Activated CD4-positive, alpha-beta T cell treated with anti-CD3 and anti-CD28 coated beads, Interleukin-2, amount 10 ng/mL, durations not matched to agents 7 days and 5 days (primary cell): Measurements from ENCODE around the gene PBLD. TPM values are rescaled to one million over a fixed set of nuclear protein-coding genes. Genes with fewer than 3 reads are reported as not detected.
"Not testable (repeated sequence)": the region's sequence is repeated elsewhere in the genome, so short reads cannot be mapped to it uniquely, and the experiment has no call there.

ENCODE experiments used
- CTCF ChIA-PET: fragments of 350-600 bp; sonication (Branson Sonifier 250); formaldehyde crosslinking; loops from one replicate; lab custom pipeline; 2021; ENCODE audit warnings: antibody characterized with exemption; lab: Charles Lee
- POLR2A ChIA-PET: fragments of 350-600 bp; sonication (Branson Sonifier 250); formaldehyde crosslinking; loops from one replicate; lab custom pipeline; 2021; ENCODE audit warnings: antibody characterized with exemption; lab: Charles Lee
- DNase-seq: peaks from one replicate; pipeline ENCODE4 v3.0.0-alpha.2; 2020
- H3K27ac Mint-ChIP-seq: one replicate; pipeline ENCODE4 v1.8.0; 2021; ENCODE audit warnings: mild to moderate bottlenecking, moderate library complexity, mixed read lengths
- H3K27me3 Mint-ChIP-seq: one replicate; pipeline ENCODE4 v1.8.0; 2021; ENCODE audit warnings: mixed read lengths
- H3K36me3 Mint-ChIP-seq: one replicate; pipeline ENCODE4 v1.8.0; 2021; ENCODE audit warnings: low read depth, mixed read lengths
- H3K4me1 Mint-ChIP-seq: one replicate; pipeline ENCODE4 v1.8.0; 2021; ENCODE audit warnings: mixed read lengths
- H3K4me3 Mint-ChIP-seq: one replicate; pipeline ENCODE4 v1.8.0; 2021; ENCODE audit warnings: mild to moderate bottlenecking, moderate library complexity, mixed read lengths
- H3K9me3 Mint-ChIP-seq: one replicate; pipeline ENCODE4 v1.8.0; 2021; ENCODE audit warnings: mixed read lengths
- total RNA-seq, 2 experiments: library from RNA; stranded (reverse); gene quantifications; one replicate each; pipeline ENCODE4 v1.2.3, GENCODE V29; 2021

PBLD gene
- total RNA-seq, 2 experiments from 2014 or later = 1.6 to 2.0 TPM

DNA sequence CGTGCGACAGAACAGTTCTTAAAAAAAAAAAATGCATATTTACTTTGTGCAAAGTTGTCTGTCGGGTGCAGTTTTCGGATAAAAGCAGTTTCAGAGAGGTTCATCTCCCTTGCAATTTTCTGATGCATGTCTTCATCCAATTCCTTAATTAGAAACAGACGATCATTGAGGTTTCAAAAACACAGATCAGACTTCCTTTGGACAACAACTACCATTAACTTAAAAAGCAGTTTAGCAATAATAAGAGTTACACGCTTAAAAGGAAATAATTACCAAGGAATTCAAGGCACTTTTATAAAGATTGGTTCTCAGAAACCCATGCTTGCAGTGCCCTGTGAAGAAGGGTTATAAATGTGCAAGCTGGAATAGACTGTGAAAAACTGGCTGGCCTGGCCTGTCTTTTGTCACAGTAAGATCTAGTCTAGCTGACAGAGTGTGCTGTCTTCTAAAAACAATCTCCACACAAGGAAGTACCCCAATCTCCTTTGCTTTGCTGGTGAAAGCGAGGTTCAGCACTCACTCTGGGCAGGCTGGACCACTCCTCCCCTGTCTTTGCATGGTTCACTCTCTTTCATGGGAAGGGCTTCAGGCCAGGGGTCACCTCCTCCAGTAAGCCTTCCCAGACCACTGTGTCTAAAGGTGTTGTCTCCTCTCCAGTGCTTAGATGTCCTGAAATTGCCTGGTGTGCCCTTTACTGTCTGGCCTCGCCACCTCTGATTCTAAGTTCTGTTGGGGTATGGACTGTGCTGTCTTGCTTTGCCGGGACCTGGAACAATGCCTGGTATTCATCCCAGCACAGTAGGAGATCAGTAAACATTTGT is 35.7 kb downstream of the PBLD start:
- CTCF ChIA-PET = no interaction called here
- H3K36me3 Mint-ChIP-seq = no peaks in the 10 kb centered on the region

DNA sequence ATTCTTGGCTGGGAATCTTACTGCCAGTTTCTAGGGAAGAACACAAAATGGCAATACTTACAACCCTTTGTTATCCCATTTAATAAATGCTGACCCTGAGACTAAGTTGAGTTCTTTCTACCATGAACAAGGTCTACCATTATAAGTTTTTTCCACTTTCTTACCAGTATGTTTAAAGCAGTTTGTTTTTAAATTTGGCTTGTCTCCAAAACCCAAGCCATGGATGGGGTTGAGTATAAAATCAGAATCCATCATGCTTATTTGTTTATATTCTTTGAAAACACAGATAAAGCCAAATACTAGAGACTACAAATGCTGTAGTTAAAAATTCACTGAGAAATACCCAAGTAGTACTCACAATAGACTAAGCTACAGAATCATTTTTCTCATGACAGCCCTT is 42.0 kb downstream of the PBLD start:
- H3K4me3 Mint-ChIP-seq = no peak overlapping the region
- POLR2A ChIA-PET = no interaction called here
- H3K36me3 Mint-ChIP-seq = no peaks in the 10 kb centered on the region
- no peaks in the 10 kb centered on the region for H3K27me3 Mint-ChIP-seq
- H3K27ac Mint-ChIP-seq = no peak overlapping the region
- no peaks in the 10 kb centered on the region for H3K9me3 Mint-ChIP-seq
- CTCF ChIA-PET = interaction anchor here (0.6 kb wide), 1 partner anchor 613 kb away, joined by 3 read pairs; no protein-coding TSS in a partner anchor
- H3K4me1 Mint-ChIP-seq = no peaks in the 10 kb centered on the region
- no peak for DNase-seq

More for the DNA sequence above, 35.7 kb downstream of the PBLD start:
- no peak overlapping the region for H3K27ac Mint-ChIP-seq
- no peaks in the 10 kb centered on the region for H3K4me1 Mint-ChIP-seq
- no peaks in the 10 kb centered on the region for H3K9me3 Mint-ChIP-seq
- POLR2A ChIA-PET = no interaction called here
- H3K4me3 Mint-ChIP-seq = no peak overlapping the region
- no peak for DNase-seq
- no peaks in the 10 kb centered on the region for H3K27me3 Mint-ChIP-seq

DNA sequence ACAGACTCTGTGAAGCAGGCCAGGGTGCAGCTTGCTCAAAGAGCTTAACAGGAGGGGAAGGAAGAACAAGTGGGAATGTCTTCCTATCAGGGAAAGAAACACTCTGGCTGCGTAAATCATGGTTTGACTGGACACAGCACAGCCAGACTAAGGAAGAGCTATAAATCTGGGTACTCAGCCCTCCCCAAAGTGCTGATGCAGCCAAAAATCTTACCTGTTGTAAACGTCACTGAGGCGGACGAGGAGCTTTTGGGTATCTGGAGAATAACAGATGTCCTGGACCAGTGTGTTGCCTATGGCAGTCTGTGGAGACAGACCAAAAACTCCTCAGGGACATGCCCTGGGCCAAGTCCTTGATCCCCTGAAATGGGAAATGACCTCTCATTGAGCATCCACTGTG is 44.0 kb downstream of the PBLD start:
- no peaks in the 10 kb centered on the region for H3K9me3 Mint-ChIP-seq
- no peaks in the 10 kb centered on the region for H3K36me3 Mint-ChIP-seq
- H3K27me3 Mint-ChIP-seq = no peaks in the 10 kb centered on the region
- no peak overlapping the region for H3K27ac Mint-ChIP-seq
- H3K4me3 Mint-ChIP-seq = no peak overlapping the region
- no peaks in the 10 kb centered on the region for H3K4me1 Mint-ChIP-seq
- POLR2A ChIA-PET = no interaction called here
- DNase-seq = no peak
- CTCF ChIA-PET = interaction anchor here (0.6 to 0.9 kb wide), 2 partner anchors 12 to 187 kb away, joined by 3 read pairs; no protein-coding TSS in a partner anchor

DNA sequence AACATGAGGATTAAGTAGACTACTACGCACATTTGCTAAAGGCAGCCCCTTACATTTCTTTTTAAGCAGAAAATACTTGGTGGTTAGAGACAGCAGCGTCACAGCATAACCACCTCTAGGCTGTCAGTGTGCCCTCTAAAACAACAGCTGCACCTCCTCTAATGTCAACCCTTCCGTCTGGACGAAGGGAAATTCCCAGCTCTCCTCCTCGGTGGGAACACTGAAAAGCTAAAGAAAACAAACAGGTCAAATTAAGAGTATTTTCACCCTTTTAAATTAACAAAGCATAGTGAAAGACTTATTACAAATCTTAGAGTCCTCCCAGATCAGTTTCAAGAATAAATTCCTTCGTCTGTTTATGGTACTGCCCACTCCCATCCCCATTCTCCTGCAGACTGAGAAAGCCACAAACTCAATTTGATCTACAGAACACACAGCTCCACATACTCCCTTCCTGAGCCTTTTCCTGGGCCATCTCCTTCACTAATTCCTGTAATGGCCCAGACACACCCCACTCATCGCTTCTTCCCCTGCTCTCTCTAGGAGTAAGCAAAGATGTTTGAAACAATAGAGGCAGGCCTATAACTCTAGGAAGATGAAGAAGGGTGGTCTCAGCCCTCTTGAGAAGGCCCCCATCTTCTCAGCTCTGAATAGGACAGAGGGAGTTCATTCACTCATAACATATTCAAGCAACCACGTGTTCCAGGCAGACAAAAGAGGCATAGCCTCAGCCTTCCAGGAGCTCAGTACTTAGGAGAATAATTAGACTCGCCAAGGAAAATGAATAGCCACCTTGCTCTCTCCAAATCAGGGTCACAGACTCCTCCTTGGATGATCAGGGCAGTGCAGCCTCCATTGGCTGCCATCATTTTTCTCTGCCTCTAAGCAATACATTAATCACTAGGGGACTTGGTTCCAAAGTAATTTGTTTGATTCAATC is 48.4 kb downstream of the PBLD start:
- Mint-ChIP-seq H3K4me3 (no peak overlapping the region), H3K9me3 (peaks cover 3% of the 10 kb centered on the region), H3K36me3 (no peaks in the 10 kb centered on the region), H3K27ac (no peak overlapping the region), H3K27me3 (no peaks in the 10 kb centered on the region), H3K4me1 (no peaks in the 10 kb centered on the region)
- CTCF ChIA-PET = interaction anchor here (0.6 to 1.2 kb wide), 3 partner anchors 64 to 480 kb away, joined by 3 read pairs; no protein-coding TSS in a partner anchor
- POLR2A ChIA-PET = no interaction called here
- no peak for DNase-seq

DNA sequence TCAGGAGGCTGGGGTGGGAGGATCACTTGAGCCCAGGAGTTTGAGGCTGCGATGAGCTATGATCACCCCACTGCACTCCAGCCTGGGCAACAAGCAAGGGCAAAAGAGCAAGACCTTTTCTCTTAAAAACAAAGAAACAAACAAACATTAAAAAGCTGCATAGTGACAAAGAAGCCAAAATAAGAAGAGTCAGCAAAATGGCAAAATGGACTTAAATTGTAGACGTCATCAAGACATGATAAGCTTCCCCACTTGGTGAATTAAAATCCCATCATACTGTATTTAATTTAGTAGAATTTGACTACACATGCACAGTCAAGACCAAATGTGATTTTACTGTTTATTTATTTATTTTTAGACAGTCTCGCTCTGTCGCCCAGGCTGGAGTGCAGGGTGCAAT is 52.0 kb downstream of the PBLD start:
- peaks cover 20% of the 10 kb centered on the region for H3K9me3 Mint-ChIP-seq
- H3K4me3 Mint-ChIP-seq = no peak overlapping the region
- no peaks in the 10 kb centered on the region for H3K4me1 Mint-ChIP-seq
- no peak for DNase-seq
- POLR2A ChIA-PET = no interaction called here
- CTCF ChIA-PET = interaction anchor here (0.6 kb wide), 1 partner anchor 128 kb away, joined by 3 read pairs; no protein-coding TSS in a partner anchor
- H3K36me3 Mint-ChIP-seq = no peaks in the 10 kb centered on the region
- no peak overlapping the region for H3K27ac Mint-ChIP-seq
- peaks cover 2% of the 10 kb centered on the region for H3K27me3 Mint-ChIP-seq

DNA sequence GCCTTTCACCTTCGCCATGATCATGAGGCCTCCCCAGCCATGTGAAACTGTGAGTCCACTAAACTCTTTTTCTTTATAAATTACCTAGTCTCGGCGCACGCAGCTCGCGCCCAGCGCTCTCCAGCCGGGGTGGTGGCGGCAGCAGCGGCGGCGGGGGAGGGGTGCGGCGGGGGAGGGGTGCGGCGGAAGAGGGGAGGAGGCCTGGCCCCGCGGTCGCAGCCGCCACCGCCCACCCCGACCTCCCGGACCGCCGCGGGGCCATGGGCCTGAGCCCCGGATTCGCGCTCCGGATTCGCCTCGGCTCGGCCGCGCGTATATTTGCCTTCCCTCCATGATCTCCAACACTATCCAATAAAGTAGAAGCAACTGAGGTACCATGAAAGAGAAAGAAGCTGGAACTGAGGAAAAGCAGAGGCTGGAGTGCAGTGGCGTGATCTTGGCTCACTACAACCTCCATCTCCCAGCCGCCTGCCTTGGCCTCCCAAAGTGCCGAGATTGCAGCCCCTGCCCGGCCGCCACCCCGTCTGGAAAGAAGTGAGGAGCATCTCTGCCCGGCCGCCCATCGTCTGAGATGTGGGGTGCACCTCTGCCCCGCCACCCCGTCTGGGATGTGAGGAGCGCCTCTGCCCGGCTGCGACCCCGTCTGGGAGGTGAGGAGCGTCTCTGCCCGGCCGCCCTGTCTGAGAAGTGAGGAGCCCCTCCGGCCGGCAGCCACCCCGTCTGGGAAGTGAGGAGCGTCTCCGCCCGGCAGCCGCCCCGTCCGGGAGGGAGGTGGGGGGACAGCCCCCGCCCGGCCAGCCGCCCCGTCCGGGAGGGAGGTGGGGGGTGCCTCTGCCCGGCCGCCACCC is 53.6 kb downstream of the PBLD start:
- CTCF ChIA-PET, DNase-seq, H3K36me3 Mint-ChIP-seq, POLR2A ChIA-PET, H3K4me3 Mint-ChIP-seq, H3K27ac Mint-ChIP-seq, H3K27me3 Mint-ChIP-seq, H3K4me1 Mint-ChIP-seq: not testable (repeated sequence)
- peaks cover 24% of the 10 kb centered on the region for H3K9me3 Mint-ChIP-seq

DNA sequence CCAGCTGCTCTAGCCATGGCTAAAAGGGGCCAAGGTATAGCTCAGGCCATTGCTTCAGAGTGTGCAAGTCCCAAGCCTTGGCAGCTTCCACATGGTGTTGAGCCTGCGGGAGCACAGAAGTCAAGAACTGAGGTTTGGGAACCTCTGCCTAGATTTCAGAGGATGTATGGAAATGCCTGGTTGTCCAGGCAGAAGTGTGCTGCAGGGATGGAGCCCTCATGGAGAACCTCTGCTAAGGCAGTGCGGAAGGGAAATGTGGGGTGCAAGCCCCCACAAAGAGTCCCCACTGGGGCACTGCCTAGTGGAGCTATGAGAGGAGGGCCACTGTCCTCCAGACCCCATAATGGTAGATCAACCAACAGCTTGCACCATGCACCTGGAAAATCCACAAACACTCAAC is 54.9 kb downstream of the PBLD start:
- not testable (repeated sequence) for H3K36me3 Mint-ChIP-seq

DNA sequence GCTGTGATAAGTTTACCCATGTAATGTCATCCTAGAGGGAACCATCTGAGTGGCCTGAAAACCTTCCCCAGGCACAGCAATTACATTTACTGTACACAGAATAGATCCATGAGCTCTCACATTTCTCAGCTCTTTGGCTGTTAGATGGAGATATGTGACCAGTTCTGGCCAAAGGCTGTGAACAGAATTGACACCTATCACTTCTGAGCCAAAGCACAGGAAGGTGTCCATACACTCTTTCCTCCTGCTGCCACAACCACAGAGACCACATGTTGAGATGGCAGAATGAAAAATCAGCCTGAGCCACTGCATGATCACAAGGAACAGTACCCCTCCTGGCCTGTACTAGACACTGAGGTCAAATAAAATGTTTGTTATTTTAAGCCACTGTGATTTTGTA is 56.5 kb downstream of the PBLD start:
- H3K4me1 Mint-ChIP-seq = no peaks in the 10 kb centered on the region
- POLR2A ChIA-PET = no interaction called here
- H3K27me3 Mint-ChIP-seq = peaks cover 2% of the 10 kb centered on the region
- H3K36me3 Mint-ChIP-seq = no peaks in the 10 kb centered on the region
- DNase-seq = no peak
- no peak overlapping the region for H3K27ac Mint-ChIP-seq
- no peak overlapping the region for H3K4me3 Mint-ChIP-seq
- H3K9me3 Mint-ChIP-seq = peaks cover 24% of the 10 kb centered on the region
- CTCF ChIA-PET = interaction anchor here (0.6 to 1.4 kb wide), 3 partner anchors 19 to 115 kb away, joined by 3 read pairs; no protein-coding TSS in a partner anchor

More for the DNA sequence above, 54.9 kb downstream of the PBLD start:
- peaks cover 24% of the 10 kb centered on the region for H3K9me3 Mint-ChIP-seq
- H3K4me3 Mint-ChIP-seq, H3K4me1 Mint-ChIP-seq, H3K27me3 Mint-ChIP-seq, H3K27ac Mint-ChIP-seq, DNase-seq, POLR2A ChIA-PET, CTCF ChIA-PET: not testable (repeated sequence)

DNA sequence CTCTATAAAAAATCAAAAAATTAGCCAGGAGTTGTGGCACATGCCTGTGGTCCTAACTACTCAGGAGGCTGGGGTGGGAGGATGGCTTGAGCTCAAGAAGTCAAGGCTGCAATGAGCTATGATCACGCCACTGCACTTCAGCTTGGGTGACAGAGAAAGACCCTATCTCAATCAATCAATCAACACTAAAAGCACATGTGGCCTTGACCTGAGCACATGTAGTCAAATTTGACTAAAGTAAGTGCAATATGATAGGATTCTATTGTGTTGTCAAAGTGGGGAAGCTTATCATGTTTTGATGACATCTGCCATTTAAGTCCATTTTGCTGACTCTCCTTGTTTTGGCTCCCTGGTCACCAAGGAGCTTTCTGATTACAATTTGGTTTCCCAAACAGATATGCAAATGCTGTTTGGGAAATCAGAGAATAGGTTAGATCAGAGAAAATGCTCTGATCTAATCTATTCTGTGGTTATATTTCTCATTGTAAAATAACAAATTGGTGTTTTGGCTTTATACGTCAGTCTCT is 57.1 kb downstream of the PBLD start:
- ChIA-PET POLR2A (no interaction called here), CTCF (interaction anchor here (0.6 to 1.4 kb wide), 2 partner anchors 19 to 97 kb away, joined by 3 read pairs; no protein-coding TSS in a partner anchor)
- Mint-ChIP-seq H3K4me3 (no peak overlapping the region), H3K27ac (no peak overlapping the region), H3K27me3 (peaks cover 2% of the 10 kb centered on the region), H3K4me1 (no peaks in the 10 kb centered on the region), H3K36me3 (no peaks in the 10 kb centered on the region), H3K9me3 (peaks cover 24% of the 10 kb centered on the region)
- no peak for DNase-seq

DNA sequence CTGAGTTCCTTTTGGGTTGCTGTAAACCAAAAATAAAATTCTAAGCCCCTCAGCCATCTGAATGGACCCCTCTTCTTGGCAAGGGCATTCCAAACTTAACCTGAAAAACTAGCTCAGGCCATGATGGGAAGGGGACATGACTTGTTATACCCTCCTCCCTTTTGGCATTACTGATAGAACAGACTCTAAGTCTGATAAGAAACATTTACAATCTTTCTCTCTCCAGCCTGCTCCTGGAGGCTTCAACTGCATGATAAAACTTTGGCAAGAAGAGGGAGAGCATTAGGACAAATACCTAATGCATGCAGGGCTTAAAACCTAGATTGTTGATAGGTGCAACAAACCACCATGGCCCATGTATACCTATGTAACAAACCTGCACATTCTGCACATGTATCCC is 59.9 kb downstream of the PBLD start:
- CTCF ChIA-PET = no interaction called here
- no peak overlapping the region for H3K27ac Mint-ChIP-seq
- DNase-seq = no peak
- peaks cover 2% of the 10 kb centered on the region for H3K27me3 Mint-ChIP-seq
- no peaks in the 10 kb centered on the region for H3K4me1 Mint-ChIP-seq
- peaks cover 16% of the 10 kb centered on the region for H3K9me3 Mint-ChIP-seq
- no peak overlapping the region for H3K4me3 Mint-ChIP-seq
- POLR2A ChIA-PET = no interaction called here
- no peaks in the 10 kb centered on the region for H3K36me3 Mint-ChIP-seq

DNA sequence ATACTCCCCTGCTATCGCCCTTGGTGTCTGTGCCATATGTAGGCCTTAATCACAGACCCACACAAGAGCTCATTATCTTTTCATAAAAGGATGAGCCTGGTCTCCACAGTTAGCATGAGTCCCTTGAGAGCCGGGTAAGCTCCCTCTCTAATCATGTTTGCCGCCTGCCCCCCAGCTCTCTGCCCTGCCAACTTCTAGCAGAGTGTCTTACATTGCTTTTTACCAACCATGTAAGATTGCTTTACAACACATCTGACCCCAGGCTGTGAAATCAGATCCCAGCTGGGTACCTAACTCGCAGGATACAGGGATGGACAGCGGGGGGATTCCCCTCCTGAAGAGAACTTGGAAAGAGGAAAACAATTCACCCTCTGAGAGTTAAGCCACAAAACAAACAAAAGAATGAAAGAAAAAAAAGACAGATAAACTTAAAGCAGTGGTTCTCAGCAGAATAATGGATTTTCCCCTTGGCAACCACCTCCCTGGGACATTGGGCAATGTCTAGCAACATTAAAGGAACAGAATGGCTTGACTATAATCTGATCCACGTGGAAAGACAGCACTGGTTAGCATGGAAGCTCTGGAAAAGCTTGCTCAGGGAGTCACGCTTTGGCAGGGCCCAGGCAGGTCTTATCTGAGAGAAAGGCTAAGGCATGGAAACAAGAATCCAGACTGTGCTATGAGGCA is 61.4 kb downstream of the PBLD start:
- H3K4me3 Mint-ChIP-seq = no peak overlapping the region
- no peak overlapping the region for H3K27ac Mint-ChIP-seq
- ChIA-PET POLR2A (no interaction called here), CTCF (interaction anchor here (0.6 kb wide), 1 partner anchor 158 kb away, joined by 3 read pairs; no protein-coding TSS in a partner anchor)
- H3K4me1 Mint-ChIP-seq = no peaks in the 10 kb centered on the region
- H3K36me3 Mint-ChIP-seq = no peaks in the 10 kb centered on the region
- no peak for DNase-seq
- H3K9me3 Mint-ChIP-seq = peaks cover 8% of the 10 kb centered on the region
- H3K27me3 Mint-ChIP-seq = peaks cover 2% of the 10 kb centered on the region
